ENCODE data around the gene PRKAG2.

The PRKAG2 gene

DNA sequence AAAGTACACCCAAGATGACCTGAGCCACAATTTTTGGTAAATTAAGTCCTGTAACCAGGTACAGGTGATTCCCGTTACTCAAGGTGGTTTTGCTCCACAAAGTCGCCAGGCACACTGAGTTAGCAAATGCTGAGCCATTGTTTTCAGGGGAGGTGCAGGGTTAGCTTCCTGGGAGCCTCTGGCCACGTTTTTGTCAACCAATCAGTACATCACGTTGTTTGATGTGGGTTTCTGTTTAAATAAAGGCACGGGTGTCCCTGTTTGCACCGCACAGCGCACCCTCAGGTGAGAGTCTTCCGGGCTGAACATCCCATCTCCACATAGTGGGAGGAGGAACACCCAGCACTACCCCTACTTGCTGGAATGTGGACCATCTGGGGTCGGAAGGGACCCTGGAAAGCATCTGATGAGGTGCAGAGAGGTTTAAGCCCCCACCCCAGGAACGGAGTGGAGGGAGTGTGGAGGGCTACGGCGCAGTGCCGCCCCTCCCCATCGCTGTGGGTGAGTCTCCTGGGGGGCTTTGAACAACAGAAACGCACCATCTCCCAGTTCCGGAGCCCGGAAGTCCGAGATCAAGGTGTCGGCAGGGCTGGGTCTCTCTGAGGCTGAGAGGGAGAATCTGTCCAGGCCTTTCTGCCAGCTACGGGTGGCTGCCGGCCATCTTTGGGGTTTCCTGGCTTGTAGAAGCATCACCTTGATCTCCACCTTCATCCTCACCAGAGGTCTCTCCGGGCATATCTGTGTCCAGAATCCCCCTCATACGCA is 42.5 kb downstream of the PRKAG2 start:
- TF ChIP-seq, protein P1, sequence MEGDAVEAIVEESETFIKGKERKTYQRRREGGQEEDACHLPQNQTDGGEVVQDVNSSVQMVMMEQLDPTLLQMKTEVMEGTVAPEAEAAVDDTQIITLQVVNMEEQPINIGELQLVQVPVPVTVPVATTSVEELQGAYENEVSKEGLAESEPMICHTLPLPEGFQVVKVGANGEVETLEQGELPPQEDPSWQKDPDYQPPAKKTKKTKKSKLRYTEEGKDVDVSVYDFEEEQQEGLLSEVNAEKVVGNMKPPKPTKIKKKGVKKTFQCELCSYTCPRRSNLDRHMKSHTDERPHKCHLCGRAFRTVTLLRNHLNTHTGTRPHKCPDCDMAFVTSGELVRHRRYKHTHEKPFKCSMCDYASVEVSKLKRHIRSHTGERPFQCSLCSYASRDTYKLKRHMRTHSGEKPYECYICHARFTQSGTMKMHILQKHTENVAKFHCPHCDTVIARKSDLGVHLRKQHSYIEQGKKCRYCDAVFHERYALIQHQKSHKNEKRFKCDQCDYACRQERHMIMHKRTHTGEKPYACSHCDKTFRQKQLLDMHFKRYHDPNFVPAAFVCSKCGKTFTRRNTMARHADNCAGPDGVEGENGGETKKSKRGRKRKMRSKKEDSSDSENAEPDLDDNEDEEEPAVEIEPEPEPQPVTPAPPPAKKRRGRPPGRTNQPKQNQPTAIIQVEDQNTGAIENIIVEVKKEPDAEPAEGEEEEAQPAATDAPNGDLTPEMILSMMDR (IDR thresholded peaks at IDR 0.05; ENCODE audit: insufficient read depth, low read length, poor library complexity, severe bottlenecking), result no peak
- TF ChIP-seq EZH2phosphoT487 (conservative IDR thresholded peaks at IDR 0.05; ENCODE audit: low read length), result no peak
- H3K27ac ChIP-seq (ENCODE audit: low read depth, low read length), result no peak overlapping the region
- H2AFZ ChIP-seq (ENCODE audit: low read depth, low read length, severe bottlenecking), result no peak overlapping the region
- no peaks in the 10 kb centered on the region for H3K9me2 ChIP-seq (replicated peaks; ENCODE audit: insufficient read depth, low read length)
- H3K79me2 ChIP-seq (ENCODE audit: insufficient read depth, low read length), result no peaks in the 10 kb centered on the region
- H3K9ac ChIP-seq (ENCODE audit: low read length), result no peak overlapping the region
- H3K27me3 ChIP-seq (ENCODE audit: low read length), result no peaks in the 10 kb centered on the region
- no peak overlapping the region for H3K4me3 ChIP-seq (ENCODE audit: insufficient read depth, low read length, poor library complexity, severe bottlenecking)
- H3K4me2 ChIP-seq (ENCODE audit: low read depth, low read length, poor library complexity, severe bottlenecking), result no peak overlapping the region
- H4K20me1 ChIP-seq (ENCODE audit: low read depth, low read length), result no peaks in the 10 kb centered on the region
- H3K9me3 ChIP-seq (ENCODE audit: insufficient read depth, low read length), result no peaks in the 10 kb centered on the region
- no peaks in the 10 kb centered on the region for H3F3A ChIP-seq (ENCODE audit: insufficient read depth)
- H3K36me3 ChIP-seq (ENCODE audit: low read length), result no peaks in the 10 kb centered on the region

DNA sequence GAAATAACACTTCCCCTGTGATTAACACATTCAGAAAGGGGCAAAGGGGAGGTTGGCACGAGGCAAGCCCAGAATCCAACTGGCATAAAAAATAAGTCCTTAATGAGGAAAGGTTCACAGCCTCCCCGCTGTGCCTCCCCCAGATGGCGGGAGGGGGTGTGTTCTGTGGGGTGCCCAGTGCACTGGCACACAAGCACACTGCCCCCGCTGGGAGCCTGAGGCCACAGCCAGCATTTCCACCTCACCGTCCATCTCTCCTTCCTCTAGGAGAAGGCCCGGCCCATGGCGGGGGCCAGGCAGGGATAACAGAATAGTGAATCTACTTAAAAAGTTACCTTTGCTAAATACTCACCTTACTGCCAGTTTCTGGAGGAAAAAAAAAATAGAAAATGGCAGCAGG is 43.2 kb downstream of the PRKAG2 start:
- TF ChIP-seq, protein P1 (IDR thresholded peaks at IDR 0.05; ENCODE audit: insufficient read depth, low read length, poor library complexity, severe bottlenecking), result no peak
- no peak for TF ChIP-seq EZH2phosphoT487 (conservative IDR thresholded peaks at IDR 0.05; ENCODE audit: low read length)
- H3F3A ChIP-seq (ENCODE audit: insufficient read depth), result no peaks in the 10 kb centered on the region

DNA sequence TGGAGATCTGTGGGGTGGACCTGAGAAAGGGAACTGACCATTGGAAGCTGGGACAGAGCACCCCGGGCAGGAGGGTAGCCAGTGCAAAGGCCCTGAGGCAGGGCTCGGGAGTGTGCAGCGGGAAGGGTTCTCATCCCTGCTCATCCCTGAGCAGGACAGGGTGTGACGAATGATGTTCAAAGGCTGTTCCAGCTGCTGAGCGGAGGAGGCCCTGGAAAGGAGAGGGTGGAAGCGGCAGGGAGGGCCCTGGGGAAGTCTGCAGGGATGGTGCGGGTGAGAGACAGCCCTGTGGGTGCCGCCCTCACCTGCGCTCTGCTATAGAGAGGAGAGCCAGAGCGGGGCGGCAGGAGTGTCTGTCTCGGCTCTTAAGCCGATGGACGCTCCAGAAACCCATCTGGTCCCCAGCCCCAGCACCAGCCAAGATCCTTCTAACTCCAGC is 43.7 kb downstream of the PRKAG2 start:
- Histone ChIP-seq H3K4me3 (ENCODE audit: insufficient read depth, low read length, poor library complexity, severe bottlenecking) (no peak overlapping the region), H3K9me2 (replicated peaks; ENCODE audit: insufficient read depth, low read length) (no peaks in the 10 kb centered on the region), H3K27ac (ENCODE audit: low read depth, low read length) (no peak overlapping the region), H3K4me2 (ENCODE audit: low read depth, low read length, poor library complexity, severe bottlenecking) (no peak overlapping the region), H4K20me1 (ENCODE audit: low read depth, low read length) (no peaks in the 10 kb centered on the region), H3F3A (ENCODE audit: insufficient read depth) (no peaks in the 10 kb centered on the region), H2AFZ (ENCODE audit: low read depth, low read length, severe bottlenecking) (no peak overlapping the region), H3K79me2 (ENCODE audit: insufficient read depth, low read length) (no peaks in the 10 kb centered on the region), H3K9me3 (ENCODE audit: insufficient read depth, low read length) (no peaks in the 10 kb centered on the region), H3K36me3 (ENCODE audit: low read length) (no peaks in the 10 kb centered on the region), H3K27me3 (ENCODE audit: low read length) (no peaks in the 10 kb centered on the region), H3K9ac (ENCODE audit: low read length) (no peak overlapping the region)
- TF ChIP-seq, protein P1 (IDR thresholded peaks at IDR 0.05; ENCODE audit: insufficient read depth, low read length, poor library complexity, severe bottlenecking), result no peak
- TF ChIP-seq EZH2phosphoT487 (conservative IDR thresholded peaks at IDR 0.05; ENCODE audit: low read length), result no peak

More for the DNA sequence above, 43.2 kb downstream of the PRKAG2 start:
- Histone ChIP-seq H3K79me2 (ENCODE audit: insufficient read depth, low read length) (no peaks in the 10 kb centered on the region), H3K4me3 (ENCODE audit: insufficient read depth, low read length, poor library complexity, severe bottlenecking) (no peak overlapping the region), H3K9me3 (ENCODE audit: insufficient read depth, low read length) (no peaks in the 10 kb centered on the region), H3K9me2 (replicated peaks; ENCODE audit: insufficient read depth, low read length) (no peaks in the 10 kb centered on the region), H3K27ac (ENCODE audit: low read depth, low read length) (no peak overlapping the region), H3K27me3 (ENCODE audit: low read length) (no peaks in the 10 kb centered on the region), H4K20me1 (ENCODE audit: low read depth, low read length) (no peaks in the 10 kb centered on the region), H2AFZ (ENCODE audit: low read depth, low read length, severe bottlenecking) (no peak overlapping the region), H3K9ac (ENCODE audit: low read length) (no peak overlapping the region), H3K36me3 (ENCODE audit: low read length) (no peaks in the 10 kb centered on the region), H3K4me2 (ENCODE audit: low read depth, low read length, poor library complexity, severe bottlenecking) (no peak overlapping the region)
